Esophagus (tissue), 2 donors: Measurements from ENCODE around the gene ITPRIP. TPM values are rescaled to one million over a fixed set of nuclear protein-coding genes. Genes with fewer than 3 reads are reported as not detected.

Experiments
- H3K27ac ChIP-seq, 2 donors: one replicate each; pipeline ENCODE4 v1.5.1; 2013; ENCODE audit warnings: low read depth in 2 of 2, mild to moderate bottlenecking in 2 of 2, inconsistent platforms in 1 of 2, low read length in 1 of 2, moderate library complexity in 1 of 2
- H3K27me3 ChIP-seq, 2 donors: one replicate each; pipeline ENCODE4 v1.6.1; 2013; ENCODE audit warnings: low read length in 2 of 2, control low read depth in 1 of 2, mild to moderate bottlenecking in 1 of 2; ENCODE audit not compliant: insufficient read depth in 2 of 2, control insufficient read depth in 1 of 2
- H3K36me3 ChIP-seq, 2 donors: one replicate each; pipeline ENCODE4 v1.6.1; 2013; ENCODE audit warnings: low read length in 1 of 2; ENCODE audit not compliant: control insufficient read depth in 2 of 2, insufficient read depth in 2 of 2
- H3K4me1 ChIP-seq, 2 donors: one replicate each; pipeline ENCODE4 v1.6.1; 2013; ENCODE audit warnings: low read length in 1 of 2; ENCODE audit not compliant: control insufficient read depth in 2 of 2, insufficient read depth in 2 of 2
- H3K4me3 ChIP-seq, 2 donors: one replicate each; pipeline ENCODE4 v1.5.1; 2013; ENCODE audit warnings: low read length in 2 of 2, mild to moderate bottlenecking in 2 of 2, low read depth in 1 of 2, moderate library complexity in 1 of 2
- H3K9me3 ChIP-seq, 2 donors: one replicate each; pipeline ENCODE4 v1.6.1; 2013; ENCODE audit warnings: mild to moderate bottlenecking in 2 of 2, low read depth in 1 of 2, low read length in 1 of 2, moderate library complexity in 1 of 2; ENCODE audit not compliant: control insufficient read depth in 2 of 2, insufficient read depth in 1 of 2
- WGBS, 2 donors: extraction: QIAGEN DNeasy Blood & Tissue Kit; methylation state at CpG; one replicate each; pipeline ENCODE4 v1.1.7; 2013; 5-methylcytosine and 5-hydroxymethylcytosine counted together
- polyA plus RNA-seq, 2 donors: library from polyadenylated mRNA; stranded (reverse); fragments of 200-250 nt; gene quantifications; one replicate each; pipeline ENCODE4 v1.2.3, GENCODE V29; 2013
- donor health status: healthy with polysubstance abuse.
- donor health status: Bipolar disorder and iron deficiency.

Gene ITPRIP
- polyA plus RNA-seq, 2 donors: 34.0 to 34.5 TPM

DNA sequence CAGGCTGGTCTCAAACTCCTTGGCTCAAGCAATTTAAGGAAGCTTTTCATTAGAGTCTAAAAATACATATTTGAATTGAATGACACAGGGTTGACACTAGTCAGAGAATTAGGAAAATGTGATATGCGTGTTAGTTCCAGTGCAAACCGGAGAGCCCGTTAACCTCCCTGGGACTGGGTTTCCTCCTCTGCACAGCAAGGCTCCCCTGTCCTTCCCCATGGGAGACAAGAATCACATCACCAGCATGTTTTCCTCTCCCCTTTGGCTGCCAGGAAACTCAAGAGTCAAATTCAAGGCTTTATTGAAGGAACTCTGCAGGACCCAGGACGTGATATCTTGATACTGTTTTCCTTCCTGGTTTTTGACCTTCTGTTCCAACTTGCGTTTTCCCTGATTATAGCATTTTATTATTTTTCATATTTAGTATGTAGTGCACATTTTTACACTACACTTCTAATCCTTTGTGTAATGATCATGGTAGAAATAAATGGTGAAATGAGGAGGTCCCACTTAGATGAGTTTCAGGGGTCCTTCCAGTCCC is 44.4 kb downstream of the ITPRIP start:
- WGBS, 2 donors: 92 to 94% methylated on average over 5 of the region's 5 CpGs
- H3K27ac ChIP-seq: no peak overlapping the region
- no peak overlapping the region for H3K4me3 ChIP-seq
- H3K4me1 ChIP-seq: no peaks in the 10 kb centered on the region
- no peaks in the 10 kb centered on the region for H3K27me3 ChIP-seq
- H3K36me3 ChIP-seq: no peaks in the 10 kb centered on the region
- no peaks in the 10 kb centered on the region for H3K9me3 ChIP-seq

DNA sequence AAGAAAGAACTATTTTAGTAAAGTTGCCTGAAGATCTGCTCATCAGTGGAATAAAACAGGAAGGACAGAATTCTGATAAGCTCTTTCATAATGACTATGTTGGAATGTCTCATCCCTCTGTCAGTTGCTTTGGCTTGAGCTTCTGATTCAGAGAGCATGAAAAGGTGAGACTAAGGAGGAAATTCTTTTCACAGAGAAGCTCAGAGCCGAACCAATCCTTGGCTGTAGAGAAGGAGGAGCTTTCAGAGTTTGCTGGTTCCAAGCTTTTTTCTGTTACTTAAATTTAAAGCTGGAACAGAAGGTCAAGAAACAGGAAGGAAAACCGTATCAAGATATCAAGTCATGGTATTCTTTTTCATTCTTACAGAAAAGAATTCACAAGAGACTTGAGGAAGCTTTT is 45.3 kb downstream of the ITPRIP start:
- WGBS, 2 donors: 56 to 58% methylated on average over 2 of the region's 2 CpGs
- Histone ChIP-seq H3K4me1 (no peaks in the 10 kb centered on the region), H3K4me3 (no peak overlapping the region), H3K27me3 (no peaks in the 10 kb centered on the region), H3K36me3 (no peaks in the 10 kb centered on the region), H3K9me3 (no peaks in the 10 kb centered on the region), H3K27ac (no peak overlapping the region)

DNA sequence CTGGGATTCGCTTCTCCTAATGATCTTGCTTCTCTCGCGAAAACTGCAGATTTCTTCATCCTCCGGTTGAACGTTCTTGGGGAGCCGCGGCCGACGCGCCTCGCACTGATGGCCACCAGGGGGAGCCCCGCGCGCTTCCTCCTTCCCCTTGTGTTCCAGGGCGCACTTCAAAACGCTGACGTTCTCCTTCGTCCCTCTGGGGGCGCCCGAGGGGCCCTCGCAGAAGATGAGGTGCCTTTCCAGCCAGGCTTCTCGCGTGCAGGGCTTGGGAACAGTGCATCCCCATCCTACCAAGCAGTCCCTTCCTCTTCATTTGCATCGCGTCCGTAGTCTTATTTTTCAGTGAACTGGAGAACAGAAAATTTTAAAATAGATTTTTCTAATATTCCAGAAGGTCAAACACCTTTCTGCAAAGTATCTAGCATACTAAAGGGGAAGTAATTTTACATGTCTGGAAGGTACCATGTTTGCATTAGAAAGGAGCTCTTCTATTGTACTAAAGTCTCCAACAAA is 46.8 kb downstream of the ITPRIP start:
- Histone ChIP-seq H3K27me3 (no peaks in the 10 kb centered on the region), H3K4me3 (no peak overlapping the region), H3K27ac (no peak overlapping the region), H3K9me3 (no peaks in the 10 kb centered on the region), H3K4me1 (no peaks in the 10 kb centered on the region), H3K36me3 (no peaks in the 10 kb centered on the region)
- 3 to 4% methylated on average over 26 of the region's 26 CpGs for WGBS, 2 donors

DNA sequence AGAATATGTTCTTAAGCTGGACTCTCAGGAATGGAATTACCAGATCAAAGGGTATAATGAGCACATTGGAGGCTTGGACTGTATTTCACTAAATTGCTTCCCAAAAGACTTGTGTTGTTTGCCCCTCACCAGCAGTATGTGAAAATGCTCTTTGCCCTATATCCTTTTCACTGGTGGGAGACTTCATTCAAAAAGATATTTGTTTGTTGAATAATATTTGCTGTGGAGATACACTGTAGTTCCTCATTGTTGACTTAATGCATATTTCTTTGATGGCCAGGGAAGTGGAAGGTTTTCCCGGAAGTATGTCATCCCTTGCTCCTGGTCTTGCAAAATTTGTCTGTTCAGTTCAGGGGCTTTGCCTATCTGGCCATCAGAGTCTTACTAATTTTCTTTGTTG is 49.9 kb downstream of the ITPRIP start:
- no peak overlapping the region for H3K27ac ChIP-seq
- 56 to 59% methylated on average over 1 of the region's 1 CpG for WGBS, 2 donors

DNA sequence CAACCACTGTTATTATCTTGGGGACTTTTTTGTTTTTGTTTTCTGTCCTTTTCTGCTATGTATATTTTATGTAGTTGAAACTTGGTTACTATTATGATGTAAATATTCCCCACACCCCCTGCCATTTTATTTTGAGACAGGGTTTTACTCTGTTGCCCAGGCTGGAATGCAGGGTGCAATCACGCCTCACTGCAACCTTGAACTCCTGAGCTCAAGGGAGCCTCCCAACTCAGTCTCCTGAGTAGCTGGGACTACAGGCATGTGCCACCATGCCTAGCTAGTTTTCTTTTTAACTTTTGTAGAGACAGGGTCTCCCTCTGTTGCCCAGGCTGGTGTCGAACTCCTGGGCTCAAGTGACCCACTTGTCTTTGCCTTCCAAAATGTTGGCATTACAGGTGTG is 51.3 kb downstream of the ITPRIP start:
- WGBS, 2 donors: 87 to 89% methylated on average over 2 of the region's 2 CpGs
- H3K27ac ChIP-seq: no peak overlapping the region
- no peaks in the 10 kb centered on the region for H3K9me3 ChIP-seq
- H3K36me3 ChIP-seq: no peaks in the 10 kb centered on the region
- H3K4me1 ChIP-seq: no peaks in the 10 kb centered on the region
- H3K27me3 ChIP-seq: no peaks in the 10 kb centered on the region
- no peak overlapping the region for H3K4me3 ChIP-seq

More for the DNA sequence above, 49.9 kb downstream of the ITPRIP start:
- H3K4me3 ChIP-seq: no peak overlapping the region
- H3K36me3 ChIP-seq: no peaks in the 10 kb centered on the region
- no peaks in the 10 kb centered on the region for H3K9me3 ChIP-seq
- no peaks in the 10 kb centered on the region for H3K27me3 ChIP-seq
- no peaks in the 10 kb centered on the region for H3K4me1 ChIP-seq

DNA sequence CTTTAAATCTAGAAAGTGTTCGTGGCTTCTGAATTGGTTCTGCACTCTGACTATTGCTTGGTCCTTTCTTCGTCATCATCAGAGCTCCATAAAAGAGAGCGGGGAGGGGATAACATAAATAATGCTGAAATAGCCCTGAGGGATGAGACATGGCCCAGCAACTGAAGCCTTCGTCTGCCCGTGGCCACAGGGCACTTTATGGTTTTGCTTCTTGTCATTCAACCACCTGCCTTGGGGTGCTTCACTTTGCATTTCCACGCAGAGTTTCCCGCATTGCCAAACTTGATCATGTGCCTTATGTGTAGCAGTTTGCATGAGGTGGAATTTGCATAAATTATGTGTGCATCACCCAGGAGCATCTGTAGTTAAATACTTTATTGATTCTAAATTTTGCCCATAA is 53.4 kb downstream of the ITPRIP start:
- 78% methylated on average over 7 of the region's 7 CpGs for WGBS, 2 donors

DNA sequence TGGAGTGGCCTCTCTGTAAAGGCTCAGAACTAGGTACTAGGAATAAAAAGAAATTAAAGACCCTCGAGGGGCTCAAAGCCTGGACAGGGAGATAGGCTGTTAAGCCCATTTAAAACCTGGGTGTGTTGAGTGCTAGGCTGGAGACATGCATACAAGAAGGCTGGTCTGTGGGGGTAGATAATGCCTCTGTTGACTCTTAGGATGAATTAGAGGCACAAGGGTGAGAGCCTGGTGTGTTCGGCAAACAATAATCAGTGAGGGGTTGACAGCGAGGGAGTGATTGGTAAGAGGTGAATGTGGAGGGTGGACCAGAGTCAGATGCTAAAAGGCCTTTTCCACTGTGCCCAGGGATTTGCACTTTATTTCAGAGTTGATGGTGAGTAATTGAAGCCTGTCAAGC is 56.6 kb downstream of the ITPRIP start:
- H3K9me3 ChIP-seq: no peaks in the 10 kb centered on the region
- H3K27me3 ChIP-seq: no peaks in the 10 kb centered on the region
- H3K4me3 ChIP-seq: no peak overlapping the region
- H3K27ac ChIP-seq: no peak overlapping the region
- no peaks in the 10 kb centered on the region for H3K36me3 ChIP-seq
- H3K4me1 ChIP-seq: no peaks in the 10 kb centered on the region
- WGBS, 2 donors: 82 to 83% methylated on average over 3 of the region's 3 CpGs

More for the DNA sequence above, 53.4 kb downstream of the ITPRIP start:
- Histone ChIP-seq H3K4me3 (no peak overlapping the region), H3K36me3 (no peaks in the 10 kb centered on the region), H3K27me3 (no peaks in the 10 kb centered on the region), H3K27ac (no peak overlapping the region), H3K9me3 (no peaks in the 10 kb centered on the region), H3K4me1 (no peaks in the 10 kb centered on the region)

DNA sequence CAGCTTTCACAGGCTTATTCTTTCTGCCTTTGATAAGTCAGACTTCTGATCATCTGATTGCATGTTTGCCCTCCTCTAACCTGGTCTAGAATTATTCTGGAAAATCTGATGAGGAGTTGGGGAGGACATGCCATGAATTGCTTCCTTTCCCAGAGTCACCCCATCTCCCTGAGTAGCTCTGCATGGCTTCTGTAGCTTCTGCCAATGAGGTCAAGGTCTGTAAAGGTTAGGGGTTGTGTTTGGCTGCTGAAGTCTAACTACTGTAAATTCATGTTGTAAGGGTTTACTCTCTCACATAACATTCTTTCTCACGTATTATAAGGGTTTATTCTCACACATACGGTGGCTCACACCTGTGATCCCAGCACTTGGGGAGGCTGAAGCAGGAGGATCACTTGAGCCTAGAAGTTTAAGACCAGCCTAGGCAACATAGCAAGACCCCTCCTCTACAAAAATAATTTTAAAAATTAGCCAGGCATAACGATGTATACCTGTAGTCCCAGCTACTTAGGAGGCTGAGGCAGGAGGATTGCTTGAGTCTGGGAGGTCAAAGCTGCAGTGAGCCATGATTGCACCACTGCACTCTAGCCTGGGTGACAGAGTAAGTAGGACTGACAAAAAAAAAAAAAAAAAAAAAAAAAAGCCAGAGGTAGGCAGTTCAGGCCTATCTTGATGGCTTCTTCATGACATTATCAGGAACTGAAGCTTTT is 58.6 kb downstream of the ITPRIP start:
- Histone ChIP-seq H3K36me3 (no peaks in the 10 kb centered on the region), H3K9me3 (no peaks in the 10 kb centered on the region), H3K27me3 (no peaks in the 10 kb centered on the region), H3K4me3 (no peak overlapping the region), H3K4me1 (no peaks in the 10 kb centered on the region), H3K27ac (no peak overlapping the region)
- 89 to 94% methylated on average over 3 of the region's 3 CpGs for WGBS, 2 donors

DNA sequence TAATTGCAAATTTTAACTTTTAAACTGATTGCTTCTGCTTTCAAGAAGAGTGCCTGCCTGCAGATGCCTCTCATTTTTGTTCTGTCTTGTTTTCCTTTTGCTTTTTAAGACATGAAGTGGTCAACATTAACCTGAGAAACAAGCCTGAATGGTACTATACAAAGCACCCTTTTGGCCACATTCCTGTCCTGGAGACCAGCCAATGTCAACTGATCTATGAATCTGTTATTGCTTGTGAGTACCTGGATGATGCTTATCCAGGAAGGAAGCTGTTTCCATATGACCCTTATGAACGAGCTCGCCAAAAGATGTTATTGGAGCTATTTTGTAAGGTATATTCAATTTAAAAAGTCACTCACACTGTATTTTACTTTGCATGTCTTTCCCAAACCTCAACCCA is 60.5 kb downstream of the ITPRIP start:
- Histone ChIP-seq H3K4me1 (no peaks in the 10 kb centered on the region), H3K27ac (no peak overlapping the region), H3K27me3 (no peaks in the 10 kb centered on the region), H3K9me3 (no peaks in the 10 kb centered on the region), H3K4me3 (no peak overlapping the region), H3K36me3 (no peaks in the 10 kb centered on the region)
- 65 to 69% methylated on average over 2 of the region's 2 CpGs for WGBS, 2 donors

DNA sequence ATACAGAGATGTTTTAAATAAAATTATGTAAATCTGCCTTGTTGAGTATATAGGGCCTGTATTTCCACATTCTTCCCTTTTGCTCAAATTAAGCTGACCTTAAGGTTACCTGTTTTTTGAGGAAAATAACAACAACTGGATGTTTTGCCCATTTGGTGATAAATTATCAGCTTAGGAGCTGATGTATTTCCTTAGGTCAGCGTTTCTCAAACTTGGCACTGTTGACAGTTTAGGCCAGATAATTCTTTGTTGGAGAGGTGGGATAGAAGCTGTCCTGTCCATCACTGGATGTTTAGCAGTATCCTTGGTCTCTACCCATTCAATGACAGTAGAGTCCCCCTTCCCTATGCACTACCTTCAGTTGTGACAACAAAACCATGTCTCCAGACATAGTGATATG is 62.1 kb downstream of the ITPRIP start:
- WGBS, 2 donors: 69 to 75% methylated on average over 1 of the region's 1 CpG
- Histone ChIP-seq H3K27me3 (no peaks in the 10 kb centered on the region), H3K36me3 (no peaks in the 10 kb centered on the region), H3K4me1 (no peaks in the 10 kb centered on the region), H3K27ac (no peak overlapping the region), H3K9me3 (no peaks in the 10 kb centered on the region), H3K4me3 (no peak overlapping the region)
